GM12874 (cell line): ENCODE data around the gene COMMD3.

Source experiments
- CTCF ChIP-seq: IDR thresholded peaks from 2 replicates; pipeline ENCODE4 v1.5.1; 2011; ENCODE audit warnings: low read depth, mild to moderate bottlenecking, control low read depth, low read length, moderate library complexity; ENCODE audit not compliant: insufficient read depth

The COMMD3 gene

GRCh38 chr10:22316286-22317075 lies at the start of gene COMMD3:
COMMD3 (plus strand) TSS chr10:22316388; CDS start chr10:22316418, 30 bp downstream.
- TF ChIP-seq CTCF: no peak

- TF ChIP-seq CTCF: no peak
Measured at GRCh38 chr10:22268503-22268902, 47.7 kb upstream of the COMMD3 start.

DNA sequence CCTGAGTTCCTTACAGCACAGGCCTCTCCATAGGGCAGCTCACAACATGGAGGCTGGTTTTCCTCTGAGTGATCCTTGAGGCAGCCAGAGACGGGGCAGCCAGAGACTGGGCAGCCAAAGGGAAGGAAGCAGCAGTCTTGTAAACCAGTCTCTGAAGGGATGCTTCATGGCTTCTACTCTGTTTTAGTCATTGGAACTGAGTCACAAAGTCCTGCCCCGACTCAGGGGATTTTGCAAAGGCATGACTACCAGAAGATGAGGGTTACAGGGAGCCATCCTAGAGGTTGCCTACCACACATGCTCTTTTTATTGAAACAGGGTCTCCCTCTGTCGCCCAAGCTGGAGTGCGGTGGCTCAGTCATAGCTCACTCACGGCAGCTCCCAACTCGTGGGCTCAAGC lies 44.4 kb upstream of the COMMD3 start:
- TF ChIP-seq CTCF: no peak

- TF ChIP-seq CTCF: no peak
Measured at GRCh38 chr10:22278441-22278782, 37.8 kb upstream of the COMMD3 start.

- no peak for TF ChIP-seq CTCF
Measured at GRCh38 chr10:22280078-22280477, 36.1 kb upstream of the COMMD3 start.

GRCh38 chr10:22285130-22285529 lies 31.1 kb upstream of the COMMD3 start:
- no peak for TF ChIP-seq CTCF

GRCh38 chr10:22293747-22294404 lies 22.3 kb upstream of the COMMD3 start:
- no peak for TF ChIP-seq CTCF
